IPS-20b (cell line): ENCODE results near the gene MUC15.
A peak's percentile ranks its signal among the peaks of the same experiment; 100 is the strongest.

Experiments used
- H3K27ac ChIP-seq: one replicate; pipeline ENCODE4 v1.5.1; 2013; ENCODE audit warnings: low read length
- H3K27me3 ChIP-seq: 2 replicates; pipeline ENCODE4 v1.6.1; 2013; ENCODE audit warnings: mild to moderate bottlenecking, low read length, inconsistent platforms; ENCODE audit not compliant: insufficient read depth
- H3K36me3 ChIP-seq: 2 replicates; pipeline ENCODE4 v1.6.1; 2013; ENCODE audit warnings: low read depth, mild to moderate bottlenecking, inconsistent platforms, low read length, moderate library complexity; ENCODE audit not compliant: insufficient read depth
- H3K4me1 ChIP-seq: 2 replicates; pipeline ENCODE4 v1.6.1; 2013; ENCODE audit warnings: mild to moderate bottlenecking, control low read depth, inconsistent platforms, low read length, moderate library complexity; ENCODE audit not compliant: insufficient read depth
- H3K4me3 ChIP-seq: 2 replicates; pipeline ENCODE4 v1.5.1; 2013; ENCODE audit warnings: mild to moderate bottlenecking, low read length, inconsistent platforms
- H3K9ac ChIP-seq: 2 replicates; pipeline ENCODE4 v1.6.1; 2013; ENCODE audit warnings: low read depth, mild to moderate bottlenecking, inconsistent platforms, low read length, moderate library complexity
- H3K9me3 ChIP-seq: 2 replicates; pipeline ENCODE4 v1.6.1; 2013; ENCODE audit warnings: mild to moderate bottlenecking, low read depth, low read length, inconsistent platforms; ENCODE audit not compliant: insufficient read depth

Gene MUC15

GRCh38 chr11:26537341-26537740 lies 34.7 kb downstream of the MUC15 start:
- Histone ChIP-seq H3K36me3 (no peaks in the 10 kb centered on the region), H3K27me3 (no peaks in the 10 kb centered on the region), H3K4me1 (no peaks in the 10 kb centered on the region), H3K27ac (no peak overlapping the region), H3K4me3 (no peak overlapping the region), H3K9me3 (no peaks in the 10 kb centered on the region), H3K9ac (no peak overlapping the region)

- peaks cover 15% of the 10 kb centered on the region for H3K27me3 ChIP-seq
- H3K27ac ChIP-seq: no peak overlapping the region
- H3K9ac ChIP-seq: no peak overlapping the region
- H3K4me1 ChIP-seq: peaks cover 5% of the 10 kb centered on the region; the same call in 1 of the 2 replicates
- H3K4me3 ChIP-seq: no peak overlapping the region
- H3K36me3 ChIP-seq: no peaks in the 10 kb centered on the region
- no peaks in the 10 kb centered on the region for H3K9me3 ChIP-seq
These were observed 44.4 kb downstream of the MUC15 start for GRCh38 chr11:26527685-26528084.

GRCh38 chr11:26522912-26523610 lies 49.0 kb downstream of the MUC15 start:
- peak overlapping the region; percentile 38; the same call in 1 of the 2 replicates for H3K9ac ChIP-seq

GRCh38 chr11:26519469-26519868 lies 52.6 kb downstream of the MUC15 start:
- H3K4me1 ChIP-seq: peaks cover 5% of the 10 kb centered on the region; the same call in 1 of the 2 replicates
- H3K27ac ChIP-seq: no peak overlapping the region
- H3K9me3 ChIP-seq: no peaks in the 10 kb centered on the region
- no peak overlapping the region for H3K4me3 ChIP-seq
- H3K9ac ChIP-seq: no peak overlapping the region
- H3K27me3 ChIP-seq: peaks cover 8% of the 10 kb centered on the region; the same call in 1 of the 2 replicates
- H3K36me3 ChIP-seq: no peaks in the 10 kb centered on the region

More at GRCh38 chr11:26522912-26523610, 49.0 kb downstream of the MUC15 start:
- Histone ChIP-seq H3K4me1 (peaks cover 5% of the 10 kb centered on the region; the same call in 1 of the 2 replicates), H3K9me3 (no peaks in the 10 kb centered on the region), H3K27ac (no peak overlapping the region), H3K4me3 (peak overlapping the region; percentile 67), H3K27me3 (peaks cover 15% of the 10 kb centered on the region), H3K36me3 (no peaks in the 10 kb centered on the region)

- H3K4me3 ChIP-seq: no peak overlapping the region
These were observed 59.9 kb downstream of the MUC15 start for GRCh38 chr11:26512196-26512595.

GRCh38 chr11:26510756-26511155 lies 61.3 kb downstream of the MUC15 start:
- no peak overlapping the region for H3K27ac ChIP-seq
- no peaks in the 10 kb centered on the region for H3K4me1 ChIP-seq
- H3K9me3 ChIP-seq: no peaks in the 10 kb centered on the region
- H3K36me3 ChIP-seq: no peaks in the 10 kb centered on the region
- H3K27me3 ChIP-seq: no peaks in the 10 kb centered on the region
- no peak overlapping the region for H3K9ac ChIP-seq
- no peak overlapping the region for H3K4me3 ChIP-seq

More at GRCh38 chr11:26512196-26512595, 59.9 kb downstream of the MUC15 start:
- Histone ChIP-seq H3K4me1 (no peaks in the 10 kb centered on the region), H3K36me3 (no peaks in the 10 kb centered on the region), H3K27ac (no peak overlapping the region), H3K27me3 (no peaks in the 10 kb centered on the region), H3K9ac (no peak overlapping the region), H3K9me3 (no peaks in the 10 kb centered on the region)

GRCh38 chr11:26510164-26510563 lies 61.9 kb downstream of the MUC15 start:
- Histone ChIP-seq H3K4me1 (no peaks in the 10 kb centered on the region), H3K36me3 (no peaks in the 10 kb centered on the region), H3K27ac (no peak overlapping the region), H3K9ac (no peak overlapping the region), H3K27me3 (no peaks in the 10 kb centered on the region), H3K4me3 (no peak overlapping the region), H3K9me3 (no peaks in the 10 kb centered on the region)
